Stomach (tissue), 9 donors: Measurements from ENCODE around the gene CDRT15. TPM values are rescaled to one million over a fixed set of nuclear protein-coding genes. Genes with fewer than 3 reads are reported as not detected.

Source experiments
- DNase-seq, 2 donors: peaks; one replicate each; pipeline versions ENCODE4 v3.0.0 to v3.0.0-alpha.2; 2013 to 2019
- H3K27ac ChIP-seq, 5 donors: fragments of 200-600 bp in 4 of 5; sonication (generic) in 4 of 5; one replicate each; pipeline ENCODE4 v1.5.1; 2013 to 2019; ENCODE audit warnings: mild to moderate bottlenecking in 1 of 5, moderate library complexity in 1 of 5
- H3K27me3 ChIP-seq, 3 donors: fragments of 200-600 bp; sonication (generic); one replicate each; pipeline ENCODE4 v1.5.1; 2017 to 2019; ENCODE audit warnings: mixed run types in 1 of 3
- H3K36me3 ChIP-seq, 4 donors: fragments of 200-600 bp; sonication (generic); 1 replicate in 3 of 4; 2 replicates in 1 of 4; pipeline ENCODE4 v1.5.1; 2016 to 2019
- H3K4me1 ChIP-seq, 4 donors: fragments of 200-600 bp; sonication (generic); one replicate each; pipeline ENCODE4 v1.5.1; 2016 to 2019
- H3K4me3 ChIP-seq, 4 donors: fragments of 200-600 bp; sonication (generic) in 3 of 4; one replicate each; pipeline ENCODE4 v1.5.1; 2016 to 2019; ENCODE audit warnings: mild to moderate bottlenecking in 1 of 4
- H3K9me3 ChIP-seq, 4 donors: fragments of 200-600 bp; sonication (generic); one replicate each; pipeline ENCODE4 v1.5.1; 2016 to 2019
- CTCF ChIP-seq, 7 experiments: fragments of 450-650 bp in 4 of 7; fragments of 200-600 bp in 3 of 7; sonication (generic) in 3 of 7; IDR thresholded peaks; one replicate each; pipeline ENCODE4 v1.5.1; 2016 to 2019; ENCODE audit warnings: antibody characterized with exemption in 7 of 7, control low read depth in 2 of 7, mild to moderate bottlenecking in 1 of 7
- EP300 ChIP-seq: sonication (generic); formaldehyde crosslinking; IDR thresholded peaks from one replicate; pipeline ENCODE4 v1.6.1; 2017; ENCODE audit warnings: antibody characterized with exemption
- POLR2A ChIP-seq, 4 donors: fragments of 450-650 bp; IDR thresholded peaks; one replicate each; pipeline ENCODE4 v1.6.1; 2016; ENCODE audit warnings: antibody characterized with exemption in 4 of 4, control low read depth in 2 of 4, mild to moderate bottlenecking in 1 of 4, moderate library complexity in 1 of 4
- POLR2AphosphoS5 ChIP-seq, 3 donors: sonication (generic); formaldehyde crosslinking; IDR thresholded peaks; one replicate each; pipeline ENCODE4 v1.6.1; 2016; ENCODE audit warnings: antibody characterized with exemption in 3 of 3
- WGBS, 5 donors: extraction: QIAGEN DNeasy Blood & Tissue Kit in 3 of 5; methylation state at CpG; one replicate each; pipeline versions ENCODE4 v1.1.5 to v1.1.7; 2013 to 2018; 5-methylcytosine and 5-hydroxymethylcytosine counted together
- intact Hi-C: fragments of 100-400 bp; cut with DNase I; formaldehyde crosslinking; loops from one replicate; pipeline ENCODE4 v1.15.1; 2023; ENCODE audit warnings: low total_unique reads
- polyA plus RNA-seq, 3 donors: library from polyadenylated mRNA; stranded (reverse); fragments of 200-250 nt; gene quantifications; one replicate each; pipeline ENCODE4 v1.2.3, GENCODE V29; 2013
- total RNA-seq, 5 donors: library from RNA; depleted of rRNA; stranded (reverse); fragments of >200 nt; gene quantifications; one replicate each; pipeline versions ENCODE4 v1.1.0 to v1.2.3, GENCODE V29; 2014 to 2016
- donor health status: healthy with polysubstance abuse.
- donor health status: Bipolar disorder and iron deficiency.
- donor health status: healthy.

The CDRT15 gene
- total and polyA plus RNA-seq, 8 donors = not detected

DNA sequence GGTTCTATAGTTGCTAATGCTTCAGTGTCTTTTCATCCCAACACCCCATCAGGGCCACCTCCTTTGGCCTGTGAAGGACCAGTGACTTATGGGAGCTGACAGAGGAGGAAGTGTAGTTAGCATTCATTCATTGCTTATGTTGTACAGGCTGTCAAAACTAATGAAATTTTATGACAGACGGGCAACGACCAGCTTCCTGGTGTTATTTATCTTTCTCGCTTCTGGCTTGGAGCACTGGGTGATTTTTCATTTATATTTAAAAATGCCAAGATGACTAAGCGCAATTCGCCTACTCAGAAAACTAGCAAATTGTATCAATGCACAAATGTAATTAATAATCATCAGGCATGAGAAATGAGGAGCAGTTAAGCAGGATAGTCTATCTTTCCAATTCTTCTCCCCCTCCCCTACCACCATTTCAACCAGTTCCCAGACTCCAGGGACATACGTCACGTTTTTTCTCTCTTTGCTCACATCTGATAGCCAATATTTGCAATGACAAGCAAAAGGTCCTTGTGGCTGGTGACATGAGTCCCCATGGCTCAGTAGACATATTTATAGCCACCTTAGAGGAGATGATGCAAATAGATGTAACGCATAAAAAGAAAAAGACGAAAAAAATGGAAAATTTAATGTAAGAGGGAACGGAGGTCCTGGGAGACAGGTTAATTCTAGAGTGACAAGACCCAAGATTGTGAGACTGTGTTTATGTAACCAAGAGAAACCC lies 11.2 kb downstream of the CDRT15 start:
- no peak overlapping the region for H3K27ac ChIP-seq
- H3K4me1 ChIP-seq = peaks cover 0 to 8% (median 3%) of the 10 kb centered on the region in 4 donors
- WGBS, 5 donors = 72 to 82% (median 76%) methylated on average over 10 of the region's 10 CpGs
- no peak for DNase-seq
- intact Hi-C loops = no loop called here
- no peak overlapping the region for H3K4me3 ChIP-seq
- H3K36me3 ChIP-seq = no peaks in the 10 kb centered on the region
- H3K27me3 ChIP-seq = no peaks in the 10 kb centered on the region
- no peaks in the 10 kb centered on the region for H3K9me3 ChIP-seq
- TF ChIP-seq POLR2AphosphoS5 (IDR thresholded peaks at IDR 0.05) = no peak
- no peak for TF ChIP-seq POLR2A (IDR thresholded peaks at IDR 0.05)
- no peak for TF ChIP-seq CTCF (IDR thresholded peaks at IDR 0.05)
- no peak for TF ChIP-seq EP300

DNA sequence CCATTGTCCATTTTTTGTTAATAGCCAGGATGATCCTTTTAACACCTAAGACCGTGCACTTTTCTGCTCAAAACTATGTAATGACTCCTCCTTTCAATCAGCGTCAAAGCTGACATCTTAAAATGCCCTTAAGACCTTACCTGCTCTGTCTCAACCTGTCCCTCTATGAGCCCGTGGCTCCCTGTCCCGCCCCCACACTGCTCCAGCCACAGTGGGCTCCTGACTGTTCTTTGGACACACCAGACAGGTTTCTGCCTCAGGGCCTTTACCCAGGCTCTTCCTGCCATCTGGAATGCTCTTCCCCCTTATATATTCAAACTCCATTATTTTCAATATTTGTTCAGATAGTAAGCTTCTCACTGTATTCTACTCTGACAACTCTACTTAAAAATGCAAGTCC lies 14.1 kb downstream of the CDRT15 start:
- H3K9me3 ChIP-seq = no peaks in the 10 kb centered on the region
- no peak for DNase-seq
- intact Hi-C loops = no loop called here
- 80 to 91% (median 90%) methylated on average over 4 of the region's 4 CpGs for WGBS, 5 donors
- no peaks in the 10 kb centered on the region for H3K27me3 ChIP-seq
- H3K4me1 ChIP-seq = no peaks in the 10 kb centered on the region
- no peak overlapping the region for H3K4me3 ChIP-seq
- H3K27ac ChIP-seq = no peak overlapping the region
- H3K36me3 ChIP-seq = no peaks in the 10 kb centered on the region
- TF ChIP-seq CTCF (IDR thresholded peaks at IDR 0.05) = no peak
- TF ChIP-seq POLR2A (IDR thresholded peaks at IDR 0.05) = no peak
- no peak for TF ChIP-seq POLR2AphosphoS5 (IDR thresholded peaks at IDR 0.05)
- no peak for TF ChIP-seq EP300

DNA sequence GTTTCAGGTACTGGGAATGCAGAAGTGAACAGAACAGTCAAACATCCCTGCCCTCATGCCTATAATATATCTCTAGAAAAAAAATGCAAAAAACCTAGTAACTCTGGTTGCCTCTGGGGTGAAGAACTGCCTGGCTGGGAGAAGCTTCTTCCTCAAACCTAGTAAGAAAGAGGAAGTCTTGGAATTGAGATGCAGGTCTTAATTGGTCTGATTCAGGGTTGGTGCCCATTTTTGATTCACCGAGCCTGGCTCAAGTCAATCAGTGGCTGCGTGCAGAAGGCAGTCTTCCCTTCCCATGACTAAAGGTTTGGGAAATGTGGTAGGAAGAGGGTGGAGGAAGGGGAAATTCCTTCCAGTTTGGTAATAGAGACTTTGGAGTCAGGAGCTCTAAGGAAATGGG lies 22.4 kb downstream of the CDRT15 start:
- 96 to 100% (median 97%) methylated on average over 2 of the region's 2 CpGs for WGBS, 5 donors
- H3K27me3 ChIP-seq = no peaks in the 10 kb centered on the region
- no peak overlapping the region for H3K4me3 ChIP-seq
- no peaks in the 10 kb centered on the region for H3K9me3 ChIP-seq
- TF ChIP-seq CTCF (IDR thresholded peaks at IDR 0.05) (no peak), POLR2AphosphoS5 (IDR thresholded peaks at IDR 0.05) (no peak), EP300 (no peak), POLR2A (IDR thresholded peaks at IDR 0.05) (no peak)
- H3K27ac ChIP-seq = no peak overlapping the region
- intact Hi-C loops = no loop called here
- no peak for DNase-seq
- H3K4me1 ChIP-seq = peaks cover 0 to 15% (median 4%) of the 10 kb centered on the region in 4 donors
- peaks cover 0 to 7% (median 3%) of the 10 kb centered on the region in 4 donors for H3K36me3 ChIP-seq

DNA sequence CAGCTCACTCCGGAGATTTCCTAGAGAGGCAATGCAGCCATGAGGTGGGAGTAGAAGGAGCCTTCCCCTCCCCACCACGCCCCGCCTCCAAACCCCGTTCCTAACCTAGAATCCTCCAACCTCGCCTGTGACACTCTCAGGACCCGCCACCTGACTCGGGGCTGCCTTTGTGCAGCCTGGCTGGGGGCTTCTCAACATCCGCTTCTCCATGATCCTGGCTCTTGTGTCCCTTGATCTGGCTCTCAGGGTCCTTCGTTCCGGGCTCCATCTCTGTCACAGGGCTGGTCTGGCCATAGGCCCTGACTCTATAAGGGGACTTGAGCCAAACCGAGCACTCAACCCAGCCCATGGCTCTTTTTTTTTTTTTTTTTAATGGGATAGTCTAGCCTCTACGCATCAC lies 24.3 kb downstream of the CDRT15 start:
- TF ChIP-seq EP300 (no peak), POLR2AphosphoS5 (IDR thresholded peaks at IDR 0.05) (no peak), CTCF (IDR thresholded peaks at IDR 0.05) (no peak), POLR2A (IDR thresholded peaks at IDR 0.05) (no peak)

More for the DNA sequence above, 24.3 kb downstream of the CDRT15 start:
- Histone ChIP-seq H3K9me3 (no peaks in the 10 kb centered on the region), H3K27me3 (no peaks in the 10 kb centered on the region), H3K4me3 (no peak overlapping the region), H3K36me3 (peaks cover 0 to 22% (median 16%) of the 10 kb centered on the region in 4 donors), H3K27ac (no peak overlapping the region), H3K4me1 (peaks cover 0 to 19% (median 4%) of the 10 kb centered on the region in 4 donors)
- intact Hi-C loops = no loop called here
- no peak for DNase-seq
- 87 to 96% (median 91%) methylated on average over 11 to 12 of the region's 12 CpGs for WGBS, 5 donors
